Endothelial cell (in vitro differentiated cells): ENCODE measurements around the gene AKAP6. TPM values are rescaled to one million over a fixed set of nuclear protein-coding genes. Genes with fewer than 3 reads are reported as not detected.

Experiments
- DNase-seq: peaks from one replicate; pipeline ENCODE4 v3.0.0; 2021; ENCODE audit warnings: low spot score
- H3K27ac Mint-ChIP-seq: one replicate; pipeline ENCODE4 v1.8.0; 2021; ENCODE audit warnings: mixed read lengths, inconsistent platforms; ENCODE audit not compliant: unreplicated experiment
- H3K27me3 Mint-ChIP-seq: one replicate; pipeline ENCODE4 v1.8.0; 2021; ENCODE audit warnings: mild to moderate bottlenecking, moderate library complexity, mixed read lengths, inconsistent platforms; ENCODE audit not compliant: unreplicated experiment
- H3K36me3 Mint-ChIP-seq: one replicate; pipeline ENCODE4 v1.8.0; 2021; ENCODE audit warnings: mild to moderate bottlenecking, low read depth, mixed read lengths, inconsistent platforms; ENCODE audit not compliant: unreplicated experiment
- H3K4me1 Mint-ChIP-seq: one replicate; pipeline ENCODE4 v1.8.0; 2021; ENCODE audit warnings: mild to moderate bottlenecking, mixed read lengths, inconsistent platforms; ENCODE audit not compliant: unreplicated experiment
- H3K4me3 Mint-ChIP-seq: one replicate; pipeline ENCODE4 v1.8.0; 2021; ENCODE audit warnings: mild to moderate bottlenecking, mixed read lengths, inconsistent platforms; ENCODE audit not compliant: unreplicated experiment
- H3K9me3 Mint-ChIP-seq: one replicate; pipeline ENCODE4 v1.8.0; 2021; ENCODE audit warnings: mixed read lengths, inconsistent platforms; ENCODE audit not compliant: unreplicated experiment
- total RNA-seq: library from RNA; stranded (reverse); fragmentation: NEBNext Ultra II Directional; extraction: Animal tissue kit (Norgen Biotek cat#: 25700); gene quantifications from one replicate; pipeline ENCODE4 v1.2.1, GENCODE V29; 2021; ENCODE audit not compliant: unreplicated experiment
- TF ChIP-seq, protein P1 (sequence below): fragments of 200-600 bp; sonication (generic); IDR thresholded peaks from one replicate; pipeline ENCODE4 v1.5.0; 2021; ENCODE audit warnings: antibody characterized with exemption; ENCODE audit not compliant: unreplicated experiment

Gene AKAP6
- total RNA-seq, 1 donor from 2014 or later, result 4.4 TPM

DNA sequence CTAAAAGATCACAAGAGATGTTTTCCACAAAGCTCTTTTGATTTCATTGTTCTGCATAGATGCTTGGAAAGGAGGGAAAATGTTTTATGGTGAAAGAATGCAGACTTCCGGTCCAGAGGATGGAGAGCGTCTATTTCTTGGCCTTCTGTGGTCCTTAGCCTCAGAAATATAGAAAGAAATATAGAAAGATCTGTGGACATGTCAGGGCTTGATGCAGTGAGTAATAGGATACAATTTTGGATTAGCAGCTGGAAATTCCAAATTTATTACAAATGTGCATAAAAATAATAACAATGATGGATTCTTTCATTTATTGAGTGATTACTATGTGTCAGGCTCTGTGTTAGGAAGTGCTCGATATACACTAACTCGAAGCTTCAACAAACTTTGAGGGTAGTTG, 20.2 kb downstream of the AKAP6 start:
- Mint-ChIP-seq H3K4me1 (peaks cover 4% of the 10 kb centered on the region), H3K27ac (no peak overlapping the region), H3K27me3 (peaks cover 3% of the 10 kb centered on the region)

DNA sequence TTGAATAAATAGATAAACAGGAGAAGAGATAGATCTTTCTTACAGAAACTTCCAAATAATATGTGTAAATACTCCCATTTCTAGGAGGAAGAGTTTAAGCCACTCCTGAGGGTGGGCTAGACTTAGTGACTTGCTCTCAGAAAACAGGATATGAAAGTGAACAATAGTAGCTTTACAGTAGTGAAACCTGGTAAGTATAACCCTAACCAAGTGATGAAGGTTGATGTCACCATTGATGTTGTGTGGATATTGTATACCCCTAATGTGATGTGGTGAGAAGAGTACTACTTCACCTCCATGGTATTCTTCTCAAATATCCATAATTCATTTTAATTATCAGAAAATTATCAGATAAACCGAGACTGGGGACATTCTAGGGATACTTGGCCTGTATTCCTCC, 20.9 kb downstream of the AKAP6 start:
- TF ChIP-seq, protein P1, sequence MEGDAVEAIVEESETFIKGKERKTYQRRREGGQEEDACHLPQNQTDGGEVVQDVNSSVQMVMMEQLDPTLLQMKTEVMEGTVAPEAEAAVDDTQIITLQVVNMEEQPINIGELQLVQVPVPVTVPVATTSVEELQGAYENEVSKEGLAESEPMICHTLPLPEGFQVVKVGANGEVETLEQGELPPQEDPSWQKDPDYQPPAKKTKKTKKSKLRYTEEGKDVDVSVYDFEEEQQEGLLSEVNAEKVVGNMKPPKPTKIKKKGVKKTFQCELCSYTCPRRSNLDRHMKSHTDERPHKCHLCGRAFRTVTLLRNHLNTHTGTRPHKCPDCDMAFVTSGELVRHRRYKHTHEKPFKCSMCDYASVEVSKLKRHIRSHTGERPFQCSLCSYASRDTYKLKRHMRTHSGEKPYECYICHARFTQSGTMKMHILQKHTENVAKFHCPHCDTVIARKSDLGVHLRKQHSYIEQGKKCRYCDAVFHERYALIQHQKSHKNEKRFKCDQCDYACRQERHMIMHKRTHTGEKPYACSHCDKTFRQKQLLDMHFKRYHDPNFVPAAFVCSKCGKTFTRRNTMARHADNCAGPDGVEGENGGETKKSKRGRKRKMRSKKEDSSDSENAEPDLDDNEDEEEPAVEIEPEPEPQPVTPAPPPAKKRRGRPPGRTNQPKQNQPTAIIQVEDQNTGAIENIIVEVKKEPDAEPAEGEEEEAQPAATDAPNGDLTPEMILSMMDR, result no peak
- H3K4me3 Mint-ChIP-seq, result no peak overlapping the region
- peaks cover 3% of the 10 kb centered on the region for H3K9me3 Mint-ChIP-seq
- no peak overlapping the region for H3K27ac Mint-ChIP-seq
- DNase-seq, result no peak
- H3K36me3 Mint-ChIP-seq, result no peaks in the 10 kb centered on the region
- peaks cover 7% of the 10 kb centered on the region for H3K4me1 Mint-ChIP-seq
- peaks cover 3% of the 10 kb centered on the region for H3K27me3 Mint-ChIP-seq

More for the DNA sequence above, 20.2 kb downstream of the AKAP6 start:
- TF ChIP-seq, protein P1, result no peak
- no peak overlapping the region for H3K4me3 Mint-ChIP-seq
- no peaks in the 10 kb centered on the region for H3K9me3 Mint-ChIP-seq
- no peaks in the 10 kb centered on the region for H3K36me3 Mint-ChIP-seq
- no peak for DNase-seq

DNA sequence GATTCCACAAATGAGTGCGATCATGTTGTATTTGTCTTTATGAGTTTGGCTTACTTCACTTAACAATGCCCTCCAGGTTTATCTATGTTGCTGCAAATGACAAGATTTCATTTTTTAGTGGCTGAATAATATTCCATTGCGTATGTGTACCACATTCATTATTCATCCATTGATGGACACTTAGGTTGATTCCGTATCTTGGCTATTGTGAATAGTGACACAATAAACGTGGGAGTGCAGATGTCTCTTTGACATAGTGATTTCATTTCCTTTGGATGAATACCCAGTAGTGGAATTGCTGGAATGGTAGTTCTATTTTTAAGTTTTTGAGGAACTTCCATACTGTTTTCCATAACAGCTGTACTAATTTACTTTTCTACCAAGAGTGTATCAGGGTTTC, 23.5 kb downstream of the AKAP6 start:
- DNase-seq, result no peak
- Mint-ChIP-seq H3K27ac (no peak overlapping the region), H3K4me3 (no peak overlapping the region), H3K27me3 (peaks cover 3% of the 10 kb centered on the region), H3K4me1 (peaks cover 6% of the 10 kb centered on the region), H3K36me3 (no peaks in the 10 kb centered on the region), H3K9me3 (peaks cover 3% of the 10 kb centered on the region)
- TF ChIP-seq, protein P1, result no peak

DNA sequence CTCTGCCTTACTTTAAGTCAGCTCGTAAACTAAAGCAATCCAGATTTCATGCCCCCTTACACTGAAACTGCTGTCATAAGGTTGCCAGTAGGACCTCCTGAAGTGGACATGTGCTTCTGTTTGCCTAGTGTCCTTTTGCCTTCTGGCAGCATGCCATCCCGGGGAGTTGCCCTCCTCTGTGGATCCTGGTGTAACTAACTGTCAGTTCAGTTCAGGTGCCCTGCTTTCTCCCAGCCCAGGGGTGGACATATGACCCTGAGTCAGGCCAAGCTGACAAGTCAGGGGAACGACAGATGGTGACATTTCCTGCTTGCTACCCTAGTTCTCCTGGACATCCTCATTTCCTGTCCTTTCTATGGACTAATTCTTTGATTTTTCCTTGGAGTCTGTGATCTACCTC, 25.6 kb downstream of the AKAP6 start:
- Mint-ChIP-seq H3K9me3 (peaks cover 3% of the 10 kb centered on the region), H3K27me3 (peaks cover 2% of the 10 kb centered on the region), H3K4me1 (peaks cover 6% of the 10 kb centered on the region), H3K27ac (no peak overlapping the region), H3K36me3 (no peaks in the 10 kb centered on the region), H3K4me3 (no peak overlapping the region)
- TF ChIP-seq, protein P1, result no peak
- no peak for DNase-seq

DNA sequence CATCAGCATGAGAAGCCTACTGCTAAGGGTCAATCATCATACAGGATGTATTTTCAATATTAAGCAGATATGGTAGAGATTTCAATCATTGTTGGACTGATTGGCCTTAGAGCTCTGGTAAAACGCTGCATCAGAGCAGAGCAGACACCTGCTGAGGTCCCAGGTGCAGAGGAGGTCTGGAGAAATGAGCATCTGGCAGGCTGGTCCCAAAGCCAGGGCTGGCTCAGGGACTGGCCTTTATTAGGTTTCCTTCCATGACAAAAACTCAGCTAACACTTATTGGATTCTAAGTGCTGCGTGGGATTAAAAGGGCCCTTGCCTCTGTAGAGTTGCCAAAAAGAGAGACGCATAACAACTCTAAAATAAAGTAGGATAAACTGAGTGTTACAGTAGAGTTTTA, 29.7 kb downstream of the AKAP6 start:
- TF ChIP-seq, protein P1, result no peak
- no peaks in the 10 kb centered on the region for H3K36me3 Mint-ChIP-seq
- peaks cover 7% of the 10 kb centered on the region for H3K4me1 Mint-ChIP-seq
- DNase-seq, result no peak
- H3K27me3 Mint-ChIP-seq, result peaks cover 2% of the 10 kb centered on the region
- H3K27ac Mint-ChIP-seq, result no peak overlapping the region
- H3K4me3 Mint-ChIP-seq, result no peak overlapping the region
- H3K9me3 Mint-ChIP-seq, result peaks cover 3% of the 10 kb centered on the region
